Activated CD8-positive, alpha-beta T cell treated with anti-CD3 and anti-CD28 coated beads for 36 hours (primary cell): ENCODE results near the gene INO80B. TPM values are rescaled to one million over a fixed set of nuclear protein-coding genes. Genes with fewer than 3 reads are reported as not detected.
"Not testable (repeated sequence)": the region's sequence is repeated elsewhere in the genome, so short reads cannot be mapped to it uniquely, and the experiment has no call there.

Experiments used
- ATAC-seq: fragments of 200-7000 bp; cut with Tn5 transposase; one replicate; pipeline ENCODE4 v1.10.0; 2021; ENCODE audit warnings: mild to moderate bottlenecking, moderate library complexity
- CTCF ChIA-PET: fragments of 350-600 bp; sonication (Branson Sonifier 250); formaldehyde crosslinking; loops from one replicate; lab custom pipeline; 2021; ENCODE audit warnings: antibody characterized with exemption; lab: Charles Lee
- POLR2A ChIA-PET: fragments of 350-600 bp; sonication (Branson Sonifier 250); formaldehyde crosslinking; loops from one replicate; lab custom pipeline; 2021; ENCODE audit warnings: antibody characterized with exemption; lab: Charles Lee
- DNase-seq: peaks from one replicate; pipeline ENCODE4 v3.0.0-alpha.2; 2020
- H3K27ac Mint-ChIP-seq: one replicate; pipeline ENCODE4 v1.8.0; 2021; ENCODE audit warnings: mild to moderate bottlenecking, mixed read lengths
- H3K27me3 Mint-ChIP-seq: one replicate; pipeline ENCODE4 v1.8.0; 2021; ENCODE audit warnings: mixed read lengths
- H3K36me3 Mint-ChIP-seq: one replicate; pipeline ENCODE4 v1.8.0; 2021; ENCODE audit warnings: low read depth, mixed read lengths
- H3K4me1 Mint-ChIP-seq: one replicate; pipeline ENCODE4 v1.8.0; 2021; ENCODE audit warnings: low read depth, mixed read lengths
- H3K4me3 Mint-ChIP-seq: one replicate; pipeline ENCODE4 v1.8.0; 2021; ENCODE audit warnings: mild to moderate bottlenecking, moderate library complexity, mixed read lengths
- H3K9me3 Mint-ChIP-seq: one replicate; pipeline ENCODE4 v1.8.0; 2021; ENCODE audit warnings: mixed read lengths
- intact Hi-C: fragments of 100-400 bp; cut with micrococcal nuclease; formaldehyde crosslinking; loops from one replicate; pipeline ENCODE4 v1.10.0; 2022
- total RNA-seq, 2 experiments: library from RNA; stranded (reverse); gene quantifications; one replicate each; pipeline ENCODE4 v1.2.3, GENCODE V29; 2021
- TF ChIP-seq, protein P1 (sequence below): fragments of 200-600 bp; IDR thresholded peaks from one replicate; pipeline ENCODE4 v1.8.0; 2022; ENCODE audit warnings: antibody characterized with exemption, mild to moderate bottlenecking

INO80B gene
- total RNA-seq, 2 experiments from 2014 or later, result 23.9 to 24.2 TPM

DNA sequence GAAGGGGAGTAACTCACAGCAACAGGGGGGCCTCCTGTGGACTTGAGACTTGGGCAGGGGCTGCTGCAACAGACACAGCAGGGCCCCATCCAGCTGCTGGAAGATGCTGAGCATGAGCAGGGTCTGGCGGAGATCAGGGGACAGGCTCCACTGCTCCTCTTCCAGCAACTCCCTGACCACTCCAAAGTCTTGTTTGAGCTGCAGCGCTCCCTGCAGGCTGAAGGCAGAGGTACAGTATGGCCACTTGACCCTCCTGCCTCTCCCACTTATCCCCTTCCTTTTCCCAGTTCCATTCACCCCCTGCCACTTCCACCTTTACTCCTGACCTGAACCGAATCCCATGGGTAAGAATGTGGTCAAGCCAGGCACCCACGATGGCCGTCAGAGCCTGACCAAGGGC is 20.0 kb downstream of the INO80B start:
- no peak overlapping the region for H3K4me3 Mint-ChIP-seq
- TF ChIP-seq, protein P1, sequence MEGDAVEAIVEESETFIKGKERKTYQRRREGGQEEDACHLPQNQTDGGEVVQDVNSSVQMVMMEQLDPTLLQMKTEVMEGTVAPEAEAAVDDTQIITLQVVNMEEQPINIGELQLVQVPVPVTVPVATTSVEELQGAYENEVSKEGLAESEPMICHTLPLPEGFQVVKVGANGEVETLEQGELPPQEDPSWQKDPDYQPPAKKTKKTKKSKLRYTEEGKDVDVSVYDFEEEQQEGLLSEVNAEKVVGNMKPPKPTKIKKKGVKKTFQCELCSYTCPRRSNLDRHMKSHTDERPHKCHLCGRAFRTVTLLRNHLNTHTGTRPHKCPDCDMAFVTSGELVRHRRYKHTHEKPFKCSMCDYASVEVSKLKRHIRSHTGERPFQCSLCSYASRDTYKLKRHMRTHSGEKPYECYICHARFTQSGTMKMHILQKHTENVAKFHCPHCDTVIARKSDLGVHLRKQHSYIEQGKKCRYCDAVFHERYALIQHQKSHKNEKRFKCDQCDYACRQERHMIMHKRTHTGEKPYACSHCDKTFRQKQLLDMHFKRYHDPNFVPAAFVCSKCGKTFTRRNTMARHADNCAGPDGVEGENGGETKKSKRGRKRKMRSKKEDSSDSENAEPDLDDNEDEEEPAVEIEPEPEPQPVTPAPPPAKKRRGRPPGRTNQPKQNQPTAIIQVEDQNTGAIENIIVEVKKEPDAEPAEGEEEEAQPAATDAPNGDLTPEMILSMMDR, result peak; percentile 45
- ChIA-PET POLR2A (interaction anchor here (1.0 to 2.9 kb wide), 4 partner anchors 7 to 21 kb away, joined by 3 to 43 read pairs (median 4); partner anchors contain the start of genes CCDC142 and TTC31), CTCF (interaction anchor here (0.9 to 3.8 kb wide), 8 partner anchors 8 to 208 kb away, joined by 3 to 20 read pairs (median 4); partner anchors contain the start of genes CCDC142, DQX1 and TTC31)
- no peaks in the 10 kb centered on the region for H3K27me3 Mint-ChIP-seq
- DNase-seq (no peak), ATAC-seq (no peak)
- no peaks in the 10 kb centered on the region for H3K9me3 Mint-ChIP-seq
- H3K36me3 Mint-ChIP-seq, result peaks cover 33% of the 10 kb centered on the region
- peaks cover 21% of the 10 kb centered on the region for H3K4me1 Mint-ChIP-seq
- no peak overlapping the region for H3K27ac Mint-ChIP-seq
- intact Hi-C loops, result no loop called here

DNA sequence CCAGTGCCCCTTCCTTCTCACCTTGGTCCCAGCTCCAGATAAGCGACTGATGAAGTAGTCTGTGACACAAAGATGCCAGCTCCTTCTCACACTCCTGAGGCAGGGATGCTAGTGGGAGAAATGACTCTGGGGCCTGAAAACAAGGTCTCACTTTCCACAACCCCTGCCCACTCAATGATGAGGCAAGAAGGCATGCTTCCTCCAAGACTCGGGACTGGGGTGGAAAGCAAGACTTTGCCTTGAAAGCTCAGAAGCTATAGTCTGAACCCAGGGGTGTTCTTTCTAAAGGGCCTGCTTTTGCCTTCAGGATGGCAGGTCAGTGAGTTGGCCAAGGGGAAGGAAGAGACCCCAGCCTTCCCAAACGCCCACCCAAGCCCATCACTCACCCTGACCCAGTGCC is 26.5 kb downstream of the INO80B start:
- Mint-ChIP-seq H3K4me3 (peak overlapping the region; percentile 86), H3K4me1 (peaks cover 28% of the 10 kb centered on the region), H3K27ac (no peak overlapping the region), H3K36me3 (peaks cover 29% of the 10 kb centered on the region), H3K9me3 (no peaks in the 10 kb centered on the region), H3K27me3 (no peaks in the 10 kb centered on the region)
- ATAC-seq (no peak), DNase-seq (no peak)
- POLR2A ChIA-PET, result interaction anchor here (0.6 to 4.2 kb wide), 11 partner anchors 8 to 190 kb away, joined by 3 to 48 read pairs (median 10); partner anchors contain the start of genes AUP1, HTRA2, INO80B and LBX2
- TF ChIP-seq, protein P1, result no peak
- CTCF ChIA-PET, result interaction anchor here (1.0 to 5.9 kb wide), 15 partner anchors 9 to 147 kb away, joined by 3 to 108 read pairs (median 9); partner anchors contain the start of genes INO80B, LBX2, MOGS and MRPL53
- intact Hi-C loops, result loop anchor here (5.0 kb wide), 1 partner anchor 51 kb away; no protein-coding TSS in a partner anchor

DNA sequence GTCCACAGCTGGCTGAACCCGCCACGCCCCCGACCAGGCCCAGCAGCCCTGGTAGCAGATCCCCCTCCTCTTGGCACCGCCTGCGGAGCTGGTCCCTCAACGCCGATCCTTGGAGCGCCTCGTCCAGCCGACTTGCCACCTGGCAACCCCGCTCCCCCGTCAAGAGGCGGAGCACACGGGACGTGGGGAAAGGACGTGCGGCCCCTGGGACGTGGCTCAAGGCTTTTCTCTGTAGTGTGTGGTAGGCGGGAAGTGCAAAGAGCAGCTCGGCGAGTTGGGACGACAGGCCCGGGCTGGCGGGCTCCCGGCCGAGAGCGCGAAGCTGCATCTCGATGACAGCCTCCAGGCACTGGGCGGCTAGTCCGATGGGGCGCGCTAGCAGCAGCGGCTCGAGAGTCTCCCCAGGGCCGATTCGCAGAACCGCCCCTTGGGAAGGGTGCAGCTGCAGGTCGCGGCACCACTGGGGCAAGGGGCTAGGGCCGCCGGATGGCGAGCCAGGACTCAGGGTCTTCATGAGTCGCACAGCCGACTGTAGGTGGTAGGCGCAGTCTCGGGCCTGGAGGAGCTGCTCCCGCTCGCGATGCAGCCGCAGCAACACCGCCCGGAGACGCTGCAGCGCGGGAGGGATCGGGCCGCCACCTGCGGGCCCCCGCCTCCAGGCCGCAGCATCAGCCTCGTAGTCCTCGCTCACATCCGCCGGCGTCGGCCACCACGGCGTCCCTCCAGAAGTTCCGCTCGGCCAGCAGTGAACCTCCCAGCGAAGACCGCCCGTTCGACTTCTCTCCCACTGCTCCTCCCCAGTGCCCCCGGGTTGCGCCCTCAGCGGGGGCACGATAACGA is 27.3 kb downstream of the INO80B start:
- H3K4me1 Mint-ChIP-seq, result peaks cover 28% of the 10 kb centered on the region
- peak overlapping the region; percentile 100 for H3K27ac Mint-ChIP-seq
- H3K9me3 Mint-ChIP-seq, result no peaks in the 10 kb centered on the region
- DNase-seq (peak; percentile 68), ATAC-seq (peak; percentile 46)
- TF ChIP-seq, protein P1, result no peak
- intact Hi-C loops, result loop anchor here (2.0 to 5.0 kb wide), 2 partner anchors 27 to 50 kb away; partner anchors contain the start of gene INO80B
- H3K4me3 Mint-ChIP-seq, result peak overlapping the region; percentile 86
- H3K27me3 Mint-ChIP-seq, result no peaks in the 10 kb centered on the region
- H3K36me3 Mint-ChIP-seq, result peaks cover 27% of the 10 kb centered on the region
- ChIA-PET CTCF (interaction anchor here (0.7 to 5.9 kb wide), 27 partner anchors 8 to 117 kb away, joined by 3 to 108 read pairs (median 5); partner anchors contain the start of genes AUP1, HTRA2, INO80B and LBX2), POLR2A (interaction anchor here (0.6 to 4.2 kb wide), 19 partner anchors 9 to 283 kb away, joined by 3 to 48 read pairs (median 4); partner anchors contain the start of genes AUP1, HTRA2, INO80B and LBX2)

DNA sequence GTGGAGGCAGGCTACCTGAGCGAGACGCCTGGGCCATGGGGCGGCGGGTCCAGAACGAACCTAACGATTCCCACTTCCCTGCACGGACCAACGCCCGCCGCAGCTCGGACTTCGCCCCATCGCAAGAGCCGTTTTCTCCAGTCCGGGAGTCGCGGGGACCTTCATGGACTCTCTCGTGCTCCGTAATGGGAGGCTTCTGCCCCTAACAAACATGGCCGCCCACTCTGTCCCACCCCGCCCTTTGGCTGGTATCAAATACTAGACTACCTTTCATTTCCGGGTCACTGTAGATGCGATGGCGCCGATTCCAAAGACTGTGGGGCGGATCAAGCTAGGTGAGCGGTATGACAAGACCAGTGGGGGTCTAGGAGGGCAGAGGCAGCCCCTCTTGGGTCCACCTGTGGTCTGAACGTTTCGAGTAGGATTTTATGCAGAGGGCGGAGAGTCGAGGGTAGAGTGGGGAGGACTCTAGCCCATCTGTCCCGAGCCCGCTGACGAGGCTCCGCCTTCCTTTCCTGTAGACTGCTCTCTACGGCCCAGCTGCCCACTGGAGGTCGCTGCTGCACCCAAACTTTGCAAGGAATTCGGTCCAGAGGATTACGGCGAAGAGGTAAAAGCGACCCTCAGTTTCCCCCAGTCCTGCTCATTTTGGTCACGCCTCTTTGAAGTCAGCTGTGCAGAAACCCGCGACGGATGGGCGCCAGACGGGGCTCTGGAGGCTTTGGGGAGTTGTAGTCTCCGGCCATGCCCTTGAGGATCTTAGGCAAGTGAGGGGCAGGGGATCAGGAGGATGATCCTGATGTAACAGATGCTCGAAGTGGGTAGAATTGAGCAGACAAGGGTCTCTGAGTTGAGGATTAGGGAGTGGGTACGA is 28.2 kb downstream of the INO80B start, which contains the start of the genes CCDC142 and TTC31:
Gene CCDC142, minus strand, starts transcription at position 198 of the 874 bp plus-strand sequence. Its CDS starts 161 bp downstream, at position 37.
Gene TTC31, plus strand, starts transcription at position 281 of the 874 bp plus-strand sequence. Its CDS starts 15 bp downstream, at position 296.
- DNase-seq (peak; percentile 98), ATAC-seq (peak; percentile 93)
- Mint-ChIP-seq H3K27me3 (no peaks in the 10 kb centered on the region), H3K9me3 (no peaks in the 10 kb centered on the region), H3K4me3 (peak within 1 kb of the TSS; percentile 86), H3K27ac (peak within 1 kb of the TSS; percentile 100), H3K4me1 (peaks cover 25% of the 10 kb centered on the region), H3K36me3 (peaks cover 22% of the 10 kb centered on the region)
- intact Hi-C loops, result loop anchor here (1.0 to 5.0 kb wide), 3 partner anchors 28 to 104 kb away; partner anchors contain the start of gene INO80B
- TF ChIP-seq, protein P1, result peak; percentile 83
- POLR2A ChIA-PET, result interaction anchor here (0.7 to 4.2 kb wide), 17 partner anchors 10 to 284 kb away, joined by 3 to 48 read pairs (median 4); partner anchors contain the start of genes AUP1, HTRA2, INO80B and LBX2
- CTCF ChIA-PET, result interaction anchor here (0.7 to 5.9 kb wide), 29 partner anchors 9 to 116 kb away, joined by 3 to 108 read pairs (median 4); partner anchors contain the start of genes AUP1, HTRA2, INO80B and LBX2

DNA sequence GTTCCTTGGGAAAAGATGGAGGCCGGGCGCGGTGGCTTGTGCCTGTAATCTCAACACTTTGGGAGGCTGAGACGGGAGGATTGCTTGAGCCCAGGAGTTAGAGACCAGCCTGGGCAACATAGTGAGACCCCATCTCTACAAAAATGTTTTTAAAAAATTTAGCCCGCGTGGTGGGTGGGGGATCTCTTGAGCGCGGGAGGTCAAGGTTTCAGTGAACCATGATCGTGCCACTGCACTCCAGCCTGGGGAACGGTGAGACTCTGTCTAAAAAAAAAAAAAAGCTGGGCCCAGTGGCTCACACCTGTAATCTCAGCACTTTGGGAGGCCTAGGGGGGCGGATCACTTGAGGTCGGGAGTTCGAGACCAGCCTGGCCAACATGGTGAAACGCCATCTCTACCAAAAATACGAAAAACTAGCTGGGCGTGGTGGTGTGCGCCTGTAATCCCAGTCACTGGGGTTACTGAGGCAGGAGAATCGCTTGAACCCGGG is 28.8 kb downstream of the INO80B start:
- ChIA-PET POLR2A (interaction anchor here (0.6 to 4.2 kb wide), 10 partner anchors 10 to 106 kb away, joined by 3 to 48 read pairs (median 8); partner anchors contain the start of genes AUP1, HTRA2, INO80B and MRPL53), CTCF (interaction anchor here (0.7 to 5.9 kb wide), 16 partner anchors 10 to 103 kb away, joined by 3 to 108 read pairs (median 7); partner anchors contain the start of genes AUP1, HTRA2, INO80B and LBX2)
- H3K36me3 Mint-ChIP-seq, result peaks cover 22% of the 10 kb centered on the region
- H3K27me3 Mint-ChIP-seq, DNase-seq, H3K9me3 Mint-ChIP-seq, ATAC-seq: not testable (repeated sequence)
- peaks cover 25% of the 10 kb centered on the region for H3K4me1 Mint-ChIP-seq
- H3K4me3 Mint-ChIP-seq, result peak overlapping the region; percentile 86
- intact Hi-C loops, result loop anchor here (1.0 to 5.0 kb wide), 3 partner anchors 29 to 104 kb away; partner anchors contain the start of gene INO80B
- peak overlapping the region; percentile 100 for H3K27ac Mint-ChIP-seq
